Skin of body (tissue), 2 donors: ENCODE results near the gene GSG1L. TPM values are rescaled to one million over a fixed set of nuclear protein-coding genes. Genes with fewer than 3 reads are reported as not detected.

ENCODE experiments used
- DNase-seq: peaks from one replicate; lab custom pipeline; 2025; lab: John Stamatoyannopoulos, UW
- total RNA-seq: library from RNA; depleted of rRNA; stranded (reverse); fragments of >200 nt; gene quantifications from one replicate; pipeline ENCODE4 v1.2.3, GENCODE V29; 2014

Gene GSG1L
- 0.69 TPM for total RNA-seq

DNA sequence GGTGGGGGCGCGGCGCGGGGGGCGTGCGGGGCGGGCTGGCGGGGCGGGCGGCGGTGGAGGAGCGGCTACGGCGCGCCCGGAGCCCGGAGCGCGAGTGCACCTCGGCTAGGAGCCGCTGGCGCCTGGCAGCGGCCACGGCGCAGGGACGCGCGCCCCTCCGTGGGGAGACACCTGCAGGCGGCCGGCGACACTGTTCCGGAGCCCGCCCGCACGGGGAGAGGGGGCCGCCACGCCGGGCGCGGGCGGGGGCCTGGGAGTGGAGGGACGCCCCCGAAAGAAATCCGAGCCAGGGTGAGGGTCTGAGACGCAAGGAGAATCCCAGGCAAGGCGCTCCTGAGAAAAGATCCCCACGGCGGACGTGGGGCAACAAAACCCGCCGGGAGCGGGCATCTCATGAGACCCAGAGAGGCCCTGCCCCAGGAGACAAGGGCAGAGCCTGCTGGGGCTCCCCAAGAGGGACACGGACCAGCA, at the start of gene GSG1L:
Gene GSG1L (minus strand): TSS at position 124 of the 471 bp plus-strand sequence. CDS start 290 bp downstream, outside the sequence.
- no peak for DNase-seq

DNA sequence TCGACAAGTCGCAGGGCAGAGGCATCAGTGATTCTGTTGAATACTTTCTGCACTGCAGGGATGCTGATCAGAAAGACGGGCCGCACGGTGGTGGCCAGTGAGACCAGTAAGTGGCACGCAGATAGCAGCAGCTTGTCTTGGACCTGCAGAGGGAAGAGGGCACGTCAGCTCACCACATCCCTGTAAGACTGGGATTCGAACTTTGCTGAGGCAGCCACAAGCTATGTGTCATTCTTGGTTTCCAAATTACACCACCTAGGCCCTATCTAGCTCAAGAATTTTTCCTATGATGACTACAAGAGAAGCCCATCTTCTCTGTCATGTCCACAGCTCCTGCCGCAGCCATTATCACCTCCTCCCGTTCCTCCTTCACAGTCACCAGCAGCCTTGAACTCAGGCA, 49.4 kb upstream of the GSG1L start:
- DNase-seq = no peak

DNA sequence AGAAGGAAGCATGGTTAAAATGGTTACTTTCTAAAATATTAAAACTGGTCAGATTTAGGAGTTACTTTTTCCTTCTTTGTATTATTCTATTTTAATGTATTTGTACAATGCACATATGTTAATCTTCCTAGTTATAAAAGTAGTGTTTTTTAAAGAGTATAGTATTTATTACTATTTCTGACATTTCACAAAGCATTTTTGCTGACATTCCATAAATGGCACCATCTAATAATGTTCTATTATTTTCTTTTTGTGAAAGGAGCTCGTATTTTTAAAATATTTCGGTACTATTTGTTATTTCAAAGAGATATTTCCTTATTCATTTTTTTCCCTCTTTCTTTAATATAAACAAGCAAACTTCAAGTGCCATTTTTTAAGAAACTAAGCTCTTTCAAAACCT, 47.5 kb upstream of the GSG1L start:
- DNase-seq = no peak

DNA sequence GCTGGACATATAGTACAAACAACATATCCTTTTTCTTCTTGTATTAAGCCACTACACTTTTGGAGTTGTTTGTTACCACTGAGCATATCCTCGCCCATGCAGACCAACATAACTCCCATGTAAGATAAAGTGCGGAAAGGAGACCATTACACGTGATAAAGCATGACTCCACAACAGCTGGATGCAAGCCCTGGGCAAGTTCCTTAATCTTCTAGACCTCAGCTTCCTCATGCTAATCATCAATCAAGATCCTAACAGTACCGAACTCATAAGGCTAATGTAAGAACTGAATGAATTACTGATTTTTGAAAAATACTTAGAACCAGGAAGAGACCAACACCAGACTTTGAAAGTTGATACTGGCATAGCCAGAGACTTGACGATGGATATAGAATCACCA, 47.0 kb upstream of the GSG1L start:
- DNase-seq = no peak

DNA sequence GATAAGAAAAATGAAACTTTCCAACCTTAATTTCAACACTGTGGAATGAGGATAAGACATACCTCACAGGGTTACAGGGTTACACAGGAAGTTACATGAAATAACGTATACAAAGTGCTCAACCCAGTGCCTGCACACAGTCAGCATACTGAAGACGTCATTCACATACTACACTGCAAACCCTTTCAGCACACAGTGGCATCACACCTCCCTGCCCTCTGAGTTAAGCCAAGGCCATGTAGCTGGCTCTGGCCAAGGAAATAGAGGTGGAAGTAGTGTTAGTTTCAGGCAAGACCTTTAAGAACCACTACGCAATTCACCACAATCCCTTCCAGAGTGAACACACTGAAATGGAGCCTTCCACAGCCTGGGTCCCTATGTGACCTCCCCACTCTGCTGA, 46.6 kb upstream of the GSG1L start:
- no peak for DNase-seq

DNA sequence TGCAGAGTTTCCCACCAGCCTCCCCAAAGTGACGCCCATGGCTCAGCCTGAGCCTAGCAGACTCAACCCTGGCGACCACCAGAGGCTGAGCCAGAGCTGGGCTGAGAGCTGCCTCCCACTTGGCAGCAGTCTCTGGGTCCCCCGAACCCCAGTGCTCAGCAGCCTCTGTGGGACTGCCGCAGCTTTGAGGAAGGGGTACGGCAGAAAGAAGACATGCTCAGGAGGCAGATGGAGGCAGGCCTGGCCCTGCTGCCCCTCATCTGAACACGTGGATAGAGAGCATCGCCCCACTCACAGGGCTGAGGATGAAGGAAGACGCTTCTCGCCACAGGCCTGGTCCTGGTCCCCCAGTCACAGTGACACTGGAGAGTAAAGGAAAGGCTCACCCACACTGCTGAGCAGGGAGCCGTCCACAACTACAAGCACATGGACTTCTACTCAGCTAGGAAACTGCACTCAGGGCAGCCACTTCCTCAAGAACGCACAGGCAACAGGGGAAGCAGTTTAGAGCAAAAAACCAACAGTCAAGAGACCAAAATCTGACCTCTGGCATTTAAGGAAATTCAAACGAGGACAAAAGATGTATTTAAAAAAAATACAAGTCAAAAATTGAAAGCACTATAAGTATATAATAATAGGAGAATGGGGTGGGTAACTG, 45.2 kb upstream of the GSG1L start:
- no peak for DNase-seq

DNA sequence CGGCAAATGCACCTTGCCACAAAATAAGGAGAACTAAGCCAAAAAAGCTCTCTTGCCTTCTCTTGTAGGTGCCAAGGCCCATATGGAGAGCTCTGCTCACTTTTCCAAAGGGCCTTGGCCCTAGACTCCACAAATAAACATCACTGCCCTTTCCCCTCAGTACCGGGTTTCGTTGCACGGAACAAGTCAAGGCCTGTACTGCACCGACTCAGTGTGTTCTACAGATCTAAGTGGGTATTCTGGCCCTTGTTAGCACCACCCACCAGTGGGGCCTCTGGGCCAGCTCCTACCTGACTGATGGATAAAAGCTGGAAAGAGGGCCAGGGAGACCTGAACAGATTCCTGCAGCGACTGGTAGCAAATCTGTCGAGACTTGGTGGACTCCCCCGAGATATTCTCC, 43.7 kb upstream of the GSG1L start:
- DNase-seq = no peak

DNA sequence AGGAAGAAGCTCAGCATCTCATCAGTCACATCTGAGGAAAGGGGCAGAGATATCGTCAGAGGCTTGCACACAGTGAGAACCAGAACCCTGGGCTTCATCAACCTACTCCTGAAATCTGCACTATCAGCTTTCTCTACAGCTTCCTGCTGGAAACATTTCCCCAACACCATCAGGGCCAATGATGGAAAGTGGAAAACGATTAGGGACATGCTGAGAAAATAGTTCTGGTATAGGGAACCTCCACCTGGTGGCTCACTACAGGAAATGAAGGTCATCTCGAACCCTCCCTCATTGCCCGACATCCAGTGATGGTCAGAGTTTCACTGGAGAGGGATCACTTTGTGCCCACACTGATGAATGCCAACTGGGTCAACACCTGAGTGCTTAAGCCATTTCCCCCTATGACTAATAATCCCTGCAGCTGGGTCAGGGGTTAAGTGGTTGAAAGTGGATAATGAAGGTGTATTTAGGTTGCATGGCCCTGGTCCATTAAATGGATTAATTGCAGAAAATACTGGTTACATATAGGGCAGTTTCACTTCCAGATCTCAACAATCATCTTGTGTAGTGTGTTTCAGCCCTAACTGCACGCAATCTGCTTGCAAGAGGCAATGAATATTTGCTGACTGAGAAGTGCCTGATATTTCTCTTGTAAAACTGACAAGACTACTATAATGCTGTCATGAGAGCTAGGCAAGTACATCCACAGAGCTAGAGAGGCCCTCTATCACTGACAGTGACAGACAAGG, 43.1 kb upstream of the GSG1L start:
- DNase-seq = no peak

DNA sequence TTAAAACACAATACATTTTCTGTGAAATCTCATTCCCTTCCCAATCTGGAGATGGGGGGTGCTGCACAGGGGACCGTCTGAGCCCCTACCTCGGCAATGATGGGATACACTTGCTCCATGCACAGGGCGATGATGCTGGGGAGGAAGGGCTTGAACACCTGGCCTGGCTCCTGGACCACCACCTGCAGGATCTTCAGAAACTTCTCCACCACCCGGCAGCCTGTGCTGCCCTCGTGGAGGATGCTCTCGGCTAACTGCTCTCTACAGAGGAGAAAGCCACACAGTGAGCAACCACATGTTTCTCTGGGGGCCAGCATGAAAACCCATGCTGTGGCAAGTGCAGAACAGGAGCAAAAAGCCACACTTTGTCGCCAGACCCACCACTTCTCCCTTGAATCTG, 42.4 kb upstream of the GSG1L start:
- no peak for DNase-seq

DNA sequence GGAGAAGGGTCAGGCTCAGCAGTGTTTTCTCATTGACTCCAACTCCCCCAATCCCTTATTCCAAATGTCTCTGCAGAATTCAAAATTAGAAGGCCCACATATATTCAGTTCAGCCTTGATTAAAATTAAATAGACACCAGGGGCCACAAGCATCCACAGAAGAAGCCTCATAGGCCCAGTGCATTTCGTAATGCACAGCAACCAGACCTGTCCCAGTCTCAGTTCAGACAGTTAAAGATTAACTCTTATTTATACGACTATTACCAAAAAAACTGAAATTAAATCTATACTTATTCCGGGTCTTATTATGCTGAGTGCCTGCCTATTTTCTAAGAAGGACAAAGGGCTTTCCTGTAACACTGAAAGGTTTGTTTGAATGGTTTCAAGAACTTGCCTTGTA, 41.8 kb upstream of the GSG1L start:
- no peak for DNase-seq

DNA sequence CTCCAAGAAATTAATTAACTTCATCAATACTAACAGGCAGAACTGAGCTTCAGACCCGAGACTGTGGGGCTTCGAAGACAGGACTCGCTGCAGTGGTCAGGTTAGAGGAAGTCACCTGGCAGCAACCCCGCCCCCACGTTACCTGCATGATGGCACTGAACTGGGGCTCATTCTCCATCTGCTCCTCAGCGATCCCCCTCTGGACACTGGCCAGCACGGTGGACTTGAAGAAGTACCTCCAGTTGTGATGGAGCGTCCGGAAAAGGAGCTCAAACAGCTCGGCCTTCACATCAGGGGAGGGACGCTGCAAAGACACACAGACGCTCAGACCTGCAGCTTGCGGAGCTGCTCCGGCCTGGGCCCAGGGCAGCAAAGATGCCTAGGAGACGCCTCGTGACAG, 40.9 kb upstream of the GSG1L start:
- no peak for DNase-seq

DNA sequence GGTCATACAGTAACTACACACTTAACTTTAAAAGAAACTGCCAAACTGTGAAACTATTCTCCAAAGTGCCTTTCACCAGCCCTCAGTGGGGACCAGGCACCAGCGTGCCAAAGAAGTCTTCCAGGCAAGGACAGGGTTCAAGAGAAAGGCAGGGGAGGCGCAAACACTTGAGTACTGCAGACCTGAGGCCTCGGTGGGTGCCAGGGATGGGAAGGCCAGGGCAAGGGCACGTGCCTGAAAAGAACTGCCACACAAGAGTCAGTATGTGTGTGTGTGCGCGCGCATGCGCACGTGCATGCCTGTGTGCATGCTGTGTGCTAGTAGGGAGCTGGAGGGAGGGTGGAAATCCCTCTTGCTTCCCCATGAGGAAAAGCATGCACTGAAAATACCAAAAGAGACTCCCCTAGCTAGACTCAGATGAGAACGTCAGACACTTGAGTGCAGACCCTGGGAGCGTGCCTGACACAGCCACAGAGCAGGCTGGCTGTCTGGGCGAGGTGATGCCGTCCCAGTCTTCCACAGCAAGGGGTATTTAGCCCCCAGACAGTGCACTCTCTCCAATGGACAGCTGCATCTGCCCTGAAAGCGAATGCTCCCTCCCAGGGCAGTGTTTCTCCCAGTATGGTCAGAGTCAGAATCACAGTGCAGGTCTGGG, 40.1 kb upstream of the GSG1L start:
- DNase-seq = no peak

DNA sequence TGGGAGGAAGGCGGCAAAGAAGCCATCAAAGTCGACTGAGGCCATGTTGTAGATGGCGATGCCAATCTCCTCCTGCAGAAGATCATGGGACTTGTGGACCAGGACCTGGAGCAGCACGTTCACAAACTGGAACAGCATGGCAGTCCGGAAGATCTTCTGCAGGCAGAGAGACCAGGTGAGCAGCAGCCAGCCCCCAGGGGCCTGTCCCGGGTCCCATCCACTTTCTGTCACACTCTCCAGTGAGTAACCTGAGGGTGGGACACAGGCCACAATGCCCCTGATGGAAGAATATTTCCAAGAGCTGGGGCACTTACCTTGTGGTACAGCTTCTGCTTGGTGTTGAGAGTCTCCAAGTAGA, 38.0 kb upstream of the GSG1L start:
- no peak for DNase-seq

DNA sequence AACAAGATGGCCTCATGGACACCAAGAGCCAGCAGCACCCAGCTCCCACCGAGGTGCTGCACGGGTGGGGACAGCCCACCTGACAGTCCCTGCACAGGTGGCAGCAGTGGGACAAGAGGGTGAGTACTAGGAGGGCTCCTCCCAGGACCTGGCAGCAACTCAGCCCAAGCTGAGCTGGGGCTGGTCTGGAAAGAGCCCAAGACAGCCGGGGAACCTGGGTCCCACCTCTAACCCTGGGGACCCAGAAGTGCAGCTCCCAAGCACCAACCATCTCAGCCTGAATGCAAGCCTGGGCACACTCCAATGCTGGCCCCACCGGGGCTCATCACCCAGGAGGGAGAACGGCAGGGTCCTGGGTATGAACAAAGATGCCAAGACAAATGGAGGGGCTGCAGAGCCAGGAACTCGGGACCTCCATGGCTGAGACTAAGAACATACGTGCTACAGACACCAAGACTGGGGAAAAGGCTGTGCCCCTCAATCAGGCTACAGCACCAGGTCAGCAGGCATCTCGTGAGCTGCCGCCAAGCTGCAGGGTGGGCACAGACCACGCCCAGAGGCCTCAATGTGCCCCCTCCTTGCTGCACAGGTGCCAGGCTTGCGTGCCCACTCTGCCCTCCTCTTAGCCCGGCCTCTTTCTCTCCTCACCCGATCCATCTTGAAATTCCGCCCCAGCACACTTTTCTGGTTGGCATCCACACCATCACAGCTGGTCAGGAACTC, 37.5 kb upstream of the GSG1L start:
- no peak for DNase-seq

DNA sequence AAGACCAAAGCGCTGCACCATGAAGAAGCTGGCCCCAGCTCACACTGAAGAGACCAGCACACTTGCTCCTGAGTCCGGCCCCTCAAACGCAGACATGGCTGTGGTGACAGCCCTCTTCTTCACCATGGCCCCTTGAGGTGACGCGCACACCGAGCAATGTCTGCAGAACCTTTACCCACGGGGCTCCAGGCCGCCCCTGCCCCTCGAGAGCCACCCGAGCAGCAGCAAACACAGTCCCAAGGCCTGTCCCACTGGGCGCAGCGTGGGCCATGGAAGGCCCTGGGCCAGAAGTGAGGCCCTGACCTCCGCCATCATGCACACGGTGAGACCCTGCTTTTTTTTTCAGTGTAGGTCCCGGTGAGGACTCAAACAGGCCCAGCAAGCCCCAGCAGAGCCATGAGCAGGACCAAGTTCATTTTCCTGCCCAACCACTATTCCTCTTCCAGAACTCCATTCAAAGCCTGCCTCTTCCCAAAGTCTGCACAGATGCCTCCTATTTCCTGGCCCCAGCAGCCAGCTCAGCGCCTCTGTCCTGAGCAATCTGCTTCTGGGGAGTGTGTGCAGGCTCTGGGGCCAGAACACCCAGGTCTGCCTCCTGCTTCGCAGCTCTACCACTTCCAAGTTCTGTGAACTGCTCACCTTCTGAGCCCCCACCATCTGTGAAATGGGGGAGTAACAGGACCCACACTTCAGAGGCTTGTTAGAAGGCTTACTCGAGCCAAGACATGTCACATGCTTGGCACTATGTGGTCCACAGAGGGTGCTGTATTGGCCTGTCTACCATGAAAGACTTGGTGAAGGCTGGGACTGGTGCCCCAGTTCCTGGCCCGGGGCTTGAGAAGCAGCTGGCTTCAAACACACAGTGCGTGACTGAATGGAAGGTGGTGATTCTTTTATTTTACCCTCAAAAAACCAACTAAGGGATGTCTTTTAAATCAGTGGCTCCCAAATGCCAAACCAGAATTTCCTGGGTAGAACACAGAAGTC, 35.7 kb upstream of the GSG1L start:
- no peak for DNase-seq

DNA sequence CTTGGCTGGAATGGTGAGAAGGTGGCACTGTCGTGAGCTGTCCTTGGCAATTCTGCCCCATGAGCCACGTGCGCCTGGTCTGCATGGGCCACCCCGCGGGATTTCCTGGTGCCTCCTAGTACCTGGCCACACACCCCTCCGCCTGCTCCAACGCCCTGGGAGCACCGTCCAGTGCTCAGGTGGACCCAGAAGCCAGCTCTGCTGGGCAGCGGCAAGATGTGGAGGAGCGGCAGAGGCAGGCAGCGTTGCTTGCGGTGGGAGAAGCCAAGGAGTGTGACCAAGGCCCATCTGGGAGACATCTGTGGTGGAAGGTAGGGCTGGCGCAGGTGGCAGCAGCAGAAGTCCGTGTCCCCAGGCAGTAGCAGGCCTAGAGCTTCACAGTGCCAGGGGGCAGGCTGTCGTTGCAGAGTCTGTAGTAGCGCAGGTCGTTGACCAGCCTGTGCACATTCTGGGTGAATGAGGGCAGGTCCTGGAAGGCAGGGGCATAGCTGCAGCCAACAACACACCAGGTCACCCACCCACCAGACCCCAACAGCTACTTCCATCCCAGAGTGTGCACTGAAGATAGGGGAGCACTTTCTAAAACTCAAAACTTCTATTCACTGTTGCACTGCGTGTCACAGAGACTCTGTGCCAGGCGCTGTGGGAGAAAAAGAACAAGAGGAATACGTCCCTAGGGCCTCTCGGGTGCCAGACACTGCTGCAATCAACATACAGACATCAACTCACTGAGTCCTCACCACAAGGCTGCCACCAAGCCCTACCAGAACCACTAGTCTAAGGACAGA, 34.9 kb upstream of the GSG1L start:
- DNase-seq = no peak

DNA sequence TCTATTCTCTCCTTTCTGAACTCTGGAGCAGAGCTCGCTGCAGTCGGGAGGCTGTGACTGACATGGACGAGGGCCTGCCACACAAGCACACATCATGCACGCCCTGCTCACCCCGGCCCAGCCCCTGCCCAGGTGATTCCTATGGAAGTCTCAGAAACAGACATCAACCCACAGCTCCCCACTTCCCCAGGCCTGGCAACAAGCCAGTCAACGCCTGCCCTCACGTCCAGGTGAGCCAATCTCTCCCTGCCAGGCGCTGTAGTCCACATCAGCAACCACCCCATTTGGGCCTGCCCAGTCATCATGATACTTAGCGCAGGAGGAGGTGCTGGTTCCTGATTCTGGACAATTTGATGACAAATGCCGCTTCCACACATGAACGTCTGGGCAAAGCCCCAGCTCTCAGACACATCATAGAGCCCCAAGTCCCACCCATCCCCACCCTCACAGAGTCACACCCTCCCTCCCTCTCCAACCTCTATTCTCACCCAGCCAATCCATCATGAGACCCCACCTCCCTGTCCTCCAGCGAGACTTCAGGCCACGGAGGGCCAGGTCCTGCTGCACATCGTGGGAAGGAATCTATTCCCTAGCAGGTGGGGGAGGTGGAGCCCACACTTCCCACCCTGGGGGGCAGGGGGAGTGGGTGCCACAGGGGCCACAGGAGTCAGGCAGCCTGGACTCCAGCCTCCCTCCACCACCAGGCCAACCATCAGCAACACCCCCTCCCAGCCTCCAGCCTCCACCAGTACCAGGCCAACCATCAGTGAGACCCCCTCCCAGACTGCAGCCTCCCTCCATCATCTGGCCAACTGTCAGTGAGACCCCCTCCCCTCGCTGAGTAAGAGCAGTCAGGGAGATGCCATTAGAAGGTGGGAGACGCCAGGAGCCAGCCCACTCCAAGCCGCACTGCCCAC, 33.7 kb upstream of the GSG1L start:
- no peak for DNase-seq

DNA sequence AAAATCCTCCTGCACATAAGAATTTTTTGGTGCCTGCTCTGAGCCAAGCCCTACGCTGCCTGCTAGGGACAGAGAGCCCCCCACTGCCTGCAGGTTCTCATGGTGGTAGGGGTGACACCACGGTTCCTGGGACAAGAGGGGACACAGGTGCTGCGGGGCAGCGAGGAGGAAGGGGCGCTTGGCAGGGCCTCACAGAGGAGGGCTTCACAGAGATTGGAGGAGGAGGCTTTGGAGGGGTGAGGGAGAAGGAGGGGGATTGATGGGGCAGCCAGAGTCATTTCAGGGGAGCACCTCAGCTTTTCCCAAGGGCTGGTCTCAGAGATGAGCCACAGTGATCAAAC, 29.8 kb upstream of the GSG1L start:
- DNase-seq = no peak
